MCF 10A (cell line): Measurements from ENCODE around the gene MMP24OS. TPM values are rescaled to one million over a fixed set of nuclear protein-coding genes. Genes with fewer than 3 reads are reported as not detected.
A peak's percentile ranks its signal among the peaks of the same experiment; 100 is the strongest.
"Not testable (repeated sequence)": the region's sequence is repeated elsewhere in the genome, so short reads cannot be mapped to it uniquely, and the experiment has no call there.

Experiments used
- BruUV-seq: library from RNA; stranded (reverse); fragments of 400-500 nt; replicated peaks from 2 replicates; lab custom pipeline; 2021; lab: Mats Ljungman, UMichigan
- CTCF ChIA-PET: fragments of 300-600 bp; sonication (Branson Sonifier 250); formaldehyde crosslinking; extraction: SDS; loops from one replicate; lab custom pipeline; 2021; ENCODE audit warnings: antibody characterized with exemption, inconsistent platforms; lab: Yijun Ruan, JAX
- POLR2A ChIA-PET: fragments of 300-600, 350-650 bp; sonication (Branson Sonifier 250); formaldehyde crosslinking; extraction: SDS; loops from one replicate; lab custom pipeline; 2020; ENCODE audit warnings: antibody characterized with exemption, inconsistent platforms; lab: Yijun Ruan, JAX
- DNase-seq: peaks from one replicate; pipeline ENCODE4 v3.0.0-alpha.2; 2018; ENCODE audit not compliant: unreplicated experiment
- H3K27ac Mint-ChIP-seq: one replicate; pipeline ENCODE4 v1.8.0; 2022; ENCODE audit warnings: mild to moderate bottlenecking, low read depth, mixed read lengths; ENCODE audit not compliant: unreplicated experiment
- H3K27me3 Mint-ChIP-seq: one replicate; pipeline ENCODE4 v1.8.0; 2022; ENCODE audit warnings: mixed read lengths; ENCODE audit not compliant: insufficient read depth, unreplicated experiment
- H3K36me3 Mint-ChIP-seq: one replicate; pipeline ENCODE4 v1.8.0; 2022; ENCODE audit warnings: mild to moderate bottlenecking, moderate library complexity, mixed read lengths; ENCODE audit not compliant: insufficient read depth, unreplicated experiment
- H3K4me1 Mint-ChIP-seq: one replicate; pipeline ENCODE4 v1.8.0; 2022; ENCODE audit warnings: mixed read lengths; ENCODE audit not compliant: insufficient read depth, unreplicated experiment
- H3K4me3 Mint-ChIP-seq: one replicate; pipeline ENCODE4 v1.8.0; 2022; ENCODE audit warnings: mild to moderate bottlenecking, moderate library complexity, mixed read lengths; ENCODE audit not compliant: unreplicated experiment
- H3K9me3 Mint-ChIP-seq: one replicate; pipeline ENCODE4 v1.8.0; 2022; ENCODE audit warnings: mixed read lengths; ENCODE audit not compliant: unreplicated experiment
- CTCF ChIP-seq: fragments of 200-600 bp; IDR thresholded peaks from one replicate; pipeline ENCODE4 v1.8.0; 2022; ENCODE audit warnings: antibody characterized with exemption, mild to moderate bottlenecking; ENCODE audit not compliant: unreplicated experiment
- intact Hi-C: fragments of 100-400 bp; cut with micrococcal nuclease; formaldehyde crosslinking; loops from 2 replicates; pipeline ENCODE4 v1.14.1; 2022
- total RNA-seq: library from RNA; stranded (reverse); gene quantifications from 2 replicates; pipeline ENCODE4 v1.2.3, GENCODE V29; 2022

Gene MMP24OS
- total RNA-seq, 1 experiment from 2014 or later: 52.2 TPM

GRCh38 chr20:35260426-35260825 lies 17.5 kb downstream of the MMP24OS start:
- ChIA-PET CTCF (interaction anchor here (0.7 to 2.3 kb wide), 6 partner anchors 9 to 51 kb away, joined by 3 to 8 read pairs (median 4); no protein-coding TSS in a partner anchor), POLR2A (no interaction called here)
- no TSS peak for BruUV-seq
- Mint-ChIP-seq H3K27me3 (no peaks in the 10 kb centered on the region), H3K36me3 (peaks cover 6% of the 10 kb centered on the region), H3K9me3 (no peaks in the 10 kb centered on the region), H3K4me1 (peaks cover 28% of the 10 kb centered on the region), H3K4me3 (no peak overlapping the region), H3K27ac (no peak overlapping the region)
- DNase-seq: no peak
- intact Hi-C loops: no loop called here
- TF ChIP-seq CTCF: no peak

GRCh38 chr20:35257175-35257909 lies 20.6 kb downstream of the MMP24OS start:
- H3K9me3 Mint-ChIP-seq: no peaks in the 10 kb centered on the region
- no peaks in the 10 kb centered on the region for H3K36me3 Mint-ChIP-seq
- no peak overlapping the region for H3K27ac Mint-ChIP-seq
- no peaks in the 10 kb centered on the region for H3K27me3 Mint-ChIP-seq
- TF ChIP-seq CTCF: no peak
- ChIA-PET CTCF (interaction anchor here (1.2 to 1.8 kb wide), 2 partner anchors 12 to 112 kb away, joined by 3 to 7 read pairs; no protein-coding TSS in a partner anchor), POLR2A (interaction anchor here (0.6 to 1.2 kb wide), 3 partner anchors 13 to 141 kb away, joined by 3 read pairs; no protein-coding TSS in a partner anchor)
- intact Hi-C loops: no loop called here
- peaks cover 15% of the 10 kb centered on the region for H3K4me1 Mint-ChIP-seq
- peak; percentile 47 for DNase-seq
- no TSS peak for BruUV-seq
- no peak overlapping the region for H3K4me3 Mint-ChIP-seq

GRCh38 chr20:35254448-35254999 lies 23.4 kb downstream of the MMP24OS start:
- no TSS peak for BruUV-seq
- H3K27me3 Mint-ChIP-seq: no peaks in the 10 kb centered on the region
- ChIA-PET POLR2A (interaction anchor here (0.7 to 0.9 kb wide), 2 partner anchors 27 to 107 kb away, joined by 3 to 4 read pairs; partner anchors contain the start of gene EDEM2), CTCF (interaction anchor here (0.6 to 1.5 kb wide), 4 partner anchors 14 to 380 kb away, joined by 3 to 5 read pairs (median 3); no protein-coding TSS in a partner anchor)
- H3K9me3 Mint-ChIP-seq: no peaks in the 10 kb centered on the region
- DNase-seq: no peak
- no peak overlapping the region for H3K4me3 Mint-ChIP-seq
- H3K4me1 Mint-ChIP-seq: peaks cover 15% of the 10 kb centered on the region
- H3K27ac Mint-ChIP-seq: no peak overlapping the region
- no peak for TF ChIP-seq CTCF
- H3K36me3 Mint-ChIP-seq: no peaks in the 10 kb centered on the region
- intact Hi-C loops: no loop called here

- ChIA-PET CTCF (no interaction called here), POLR2A (no interaction called here)
- no peak overlapping the region for H3K4me3 Mint-ChIP-seq
- no peak for TF ChIP-seq CTCF
- H3K4me1 Mint-ChIP-seq: peaks cover 10% of the 10 kb centered on the region
- no peaks in the 10 kb centered on the region for H3K27me3 Mint-ChIP-seq
- no peaks in the 10 kb centered on the region for H3K36me3 Mint-ChIP-seq
- intact Hi-C loops: no loop called here
- H3K9me3 Mint-ChIP-seq: no peaks in the 10 kb centered on the region
- BruUV-seq: no TSS peak
- no peak overlapping the region for H3K27ac Mint-ChIP-seq
- DNase-seq: no peak
These were observed 24.9 kb downstream of the MMP24OS start for GRCh38 chr20:35253010-35253409.

GRCh38 chr20:35252598-35252997 lies 25.3 kb downstream of the MMP24OS start:
- H3K27ac Mint-ChIP-seq, H3K4me3 Mint-ChIP-seq, POLR2A ChIA-PET, H3K9me3 Mint-ChIP-seq, H3K27me3 Mint-ChIP-seq, H3K36me3 Mint-ChIP-seq, DNase-seq, intact Hi-C loops, BruUV-seq, H3K4me1 Mint-ChIP-seq: not testable (repeated sequence)
- CTCF ChIA-PET: interaction anchor here (0.6 kb wide), 1 partner anchor 18 kb away, joined by 4 read pairs; no protein-coding TSS in a partner anchor
